Measurements from ENCODE around the gene SLF1. TPM values are rescaled to one million over a fixed set of nuclear protein-coding genes. Genes with fewer than 3 reads are reported as not detected.

SLF1 gene
- total RNA-seq, 1 donor from 2014 or later, result 9.4 TPM

GRCh38 chr5:94698197-94698596 is 79.7 kb downstream of the SLF1 start:
- H3K4me1 Mint-ChIP-seq, result peaks cover 11% of the 10 kb centered on the region
- DNase-seq (ENCODE audit: low spot score in 2 of 2, unreplicated experiment in 2 of 2), result no peak
- no peaks in the 10 kb centered on the region for H3K9me3 Mint-ChIP-seq
- no peaks in the 10 kb centered on the region for H3K27me3 Mint-ChIP-seq (ENCODE audit: low read depth)
- H3K4me3 Mint-ChIP-seq, result no peak overlapping the region
- no peak for TF ChIP-seq CTCF (IDR thresholded peaks at IDR 0.05; ENCODE audit: unreplicated experiment)
- no peak overlapping the region for H3K27ac Mint-ChIP-seq
- H3K36me3 Mint-ChIP-seq, result no peaks in the 10 kb centered on the region

GRCh38 chr5:94699562-94699961 is 81.1 kb downstream of the SLF1 start:
- TF ChIP-seq CTCF (IDR thresholded peaks at IDR 0.05; ENCODE audit: unreplicated experiment), result no peak
- Mint-ChIP-seq H3K9me3 (no peaks in the 10 kb centered on the region), H3K27ac (no peak overlapping the region), H3K27me3 (ENCODE audit: low read depth) (no peaks in the 10 kb centered on the region), H3K36me3 (no peaks in the 10 kb centered on the region), H3K4me1 (peaks cover 11% of the 10 kb centered on the region), H3K4me3 (no peak overlapping the region)
- no peak for DNase-seq (ENCODE audit: low spot score in 2 of 2, unreplicated experiment in 2 of 2)

- Mint-ChIP-seq H3K27me3 (ENCODE audit: low read depth) (no peaks in the 10 kb centered on the region), H3K36me3 (no peaks in the 10 kb centered on the region), H3K27ac (no peak overlapping the region), H3K9me3 (no peaks in the 10 kb centered on the region), H3K4me1 (peaks cover 9% of the 10 kb centered on the region), H3K4me3 (no peak overlapping the region)
- DNase-seq (ENCODE audit: low spot score in 2 of 2, unreplicated experiment in 2 of 2), result no peak
- TF ChIP-seq CTCF (IDR thresholded peaks at IDR 0.05; ENCODE audit: unreplicated experiment), result no peak
Observed at GRCh38 chr5:94700592-94700991, 82.1 kb downstream of the SLF1 start.

GRCh38 chr5:94702729-94703128 is 84.3 kb downstream of the SLF1 start:
- H3K4me3 Mint-ChIP-seq, result no peak overlapping the region
- H3K27ac Mint-ChIP-seq, result no peak overlapping the region
- DNase-seq (ENCODE audit: low spot score in 2 of 2, unreplicated experiment in 2 of 2), result no peak
- no peak for TF ChIP-seq CTCF (IDR thresholded peaks at IDR 0.05; ENCODE audit: unreplicated experiment)
- no peaks in the 10 kb centered on the region for H3K36me3 Mint-ChIP-seq
- H3K9me3 Mint-ChIP-seq, result no peaks in the 10 kb centered on the region
- H3K4me1 Mint-ChIP-seq, result peaks cover 12% of the 10 kb centered on the region
- H3K27me3 Mint-ChIP-seq (ENCODE audit: low read depth), result no peaks in the 10 kb centered on the region

- Mint-ChIP-seq H3K9me3 (no peaks in the 10 kb centered on the region), H3K4me1 (peaks cover 8% of the 10 kb centered on the region), H3K36me3 (no peaks in the 10 kb centered on the region), H3K4me3 (no peak overlapping the region), H3K27ac (no peak overlapping the region), H3K27me3 (ENCODE audit: low read depth) (no peaks in the 10 kb centered on the region)
- TF ChIP-seq CTCF (IDR thresholded peaks at IDR 0.05; ENCODE audit: unreplicated experiment), result no peak
- no peak for DNase-seq (ENCODE audit: low spot score in 2 of 2, unreplicated experiment in 2 of 2)
Observed at GRCh38 chr5:94705427-94705826, 87.0 kb downstream of the SLF1 start.

GRCh38 chr5:94707359-94707758 is 88.9 kb downstream of the SLF1 start:
- no peak overlapping the region for H3K27ac Mint-ChIP-seq
- DNase-seq (ENCODE audit: low spot score in 2 of 2, unreplicated experiment in 2 of 2), result no peak
- TF ChIP-seq CTCF (IDR thresholded peaks at IDR 0.05; ENCODE audit: unreplicated experiment), result no peak
- H3K9me3 Mint-ChIP-seq, result no peaks in the 10 kb centered on the region
- no peaks in the 10 kb centered on the region for H3K36me3 Mint-ChIP-seq
- H3K27me3 Mint-ChIP-seq (ENCODE audit: low read depth), result no peaks in the 10 kb centered on the region
- H3K4me3 Mint-ChIP-seq, result no peak overlapping the region
- peaks cover 8% of the 10 kb centered on the region for H3K4me1 Mint-ChIP-seq
